ENCODE measurements around the gene TMEM63C. TPM values are rescaled to one million over a fixed set of nuclear protein-coding genes. Genes with fewer than 3 reads are reported as not detected.

TMEM63C gene
- total RNA-seq, 3 donors from 2014 or later (not counting 1 experiment from before 2014, with no cell fraction given), result 1.5 to 5.1 (median 2.1) TPM

GRCh38 chr14:77155083-77155482 is 26.5 kb upstream of the TMEM63C start:
- H3K4me3 ChIP-seq (ENCODE audit: low read length), result no peak overlapping the region
- H3K27me3 ChIP-seq (ENCODE audit: control insufficient read depth, insufficient read depth, low read length), result peaks cover 14% of the 10 kb centered on the region
- H3K36me3 Mint-ChIP-seq, result no peaks in the 10 kb centered on the region
- WGBS (ENCODE audit: insufficient coverage), result 71% methylated on average over 2 of the region's 2 CpGs
- intact Hi-C loops (cut with micrococcal nuclease), result no loop called here
- H3K4me1 ChIP-seq (ENCODE audit: control insufficient read depth, insufficient read depth, low read length), result no peaks in the 10 kb centered on the region
- no peaks in the 10 kb centered on the region for H3K4me1 Mint-ChIP-seq
- no peak for TF ChIP-seq CTCF (IDR thresholded peaks at IDR 0.05)
- H3K27ac ChIP-seq (ENCODE audit: low read length), result no peak overlapping the region
- H3K9me3 ChIP-seq (ENCODE audit: control insufficient read depth, insufficient read depth, low read length), result no peaks in the 10 kb centered on the region
- no peak overlapping the region for H3K4me3 Mint-ChIP-seq
- ATAC-seq, result no peak
- no peak for DNase-seq
- no peaks in the 10 kb centered on the region for H3K36me3 ChIP-seq (ENCODE audit: control insufficient read depth, insufficient read depth, low read length)
- no peaks in the 10 kb centered on the region for H3K9me3 Mint-ChIP-seq
- peaks cover 23 to 53% of the 10 kb centered on the region in 2 donors for H3K27me3 Mint-ChIP-seq (ENCODE audit: low read depth in 2 of 2)
- no peak overlapping the region for H3K27ac Mint-ChIP-seq

GRCh38 chr14:77157740-77158139 is 23.9 kb upstream of the TMEM63C start:
- 57% methylated on average over 11 of the region's 11 CpGs for WGBS (ENCODE audit: insufficient coverage)
- H3K9me3 ChIP-seq (ENCODE audit: control insufficient read depth, insufficient read depth, low read length), result no peaks in the 10 kb centered on the region
- no peak overlapping the region for H3K27ac ChIP-seq (ENCODE audit: low read length)
- TF ChIP-seq CTCF (IDR thresholded peaks at IDR 0.05), result no peak
- H3K4me1 Mint-ChIP-seq, result no peaks in the 10 kb centered on the region
- no peak for ATAC-seq
- H3K4me1 ChIP-seq (ENCODE audit: control insufficient read depth, insufficient read depth, low read length), result no peaks in the 10 kb centered on the region
- no peaks in the 10 kb centered on the region for H3K9me3 Mint-ChIP-seq
- H3K27me3 ChIP-seq (ENCODE audit: control insufficient read depth, insufficient read depth, low read length), result peaks cover 14% of the 10 kb centered on the region
- H3K36me3 Mint-ChIP-seq, result no peaks in the 10 kb centered on the region
- no peak overlapping the region for H3K4me3 ChIP-seq (ENCODE audit: low read length)
- intact Hi-C loops (cut with micrococcal nuclease), result no loop called here
- no peaks in the 10 kb centered on the region for H3K36me3 ChIP-seq (ENCODE audit: control insufficient read depth, insufficient read depth, low read length)
- no peak overlapping the region for H3K27ac Mint-ChIP-seq
- no peak overlapping the region for H3K4me3 Mint-ChIP-seq
- no peak for DNase-seq
- H3K27me3 Mint-ChIP-seq (ENCODE audit: low read depth in 2 of 2), result peaks cover 31 to 65% of the 10 kb centered on the region in 2 donors

- no peak overlapping the region for H3K27ac ChIP-seq (ENCODE audit: low read length)
- no peak overlapping the region for H3K4me3 ChIP-seq (ENCODE audit: low read length)
- no peak for TF ChIP-seq CTCF (IDR thresholded peaks at IDR 0.05)
- Mint-ChIP-seq H3K9me3 (no peaks in the 10 kb centered on the region), H3K36me3 (no peaks in the 10 kb centered on the region), H3K27me3 (ENCODE audit: low read depth in 2 of 2) (peaks cover 34 to 60% of the 10 kb centered on the region in 2 donors), H3K27ac (no peak overlapping the region), H3K4me3 (no peak overlapping the region), H3K4me1 (no peaks in the 10 kb centered on the region)
- peaks cover 11% of the 10 kb centered on the region for H3K27me3 ChIP-seq (ENCODE audit: control insufficient read depth, insufficient read depth, low read length)
- intact Hi-C loops (cut with micrococcal nuclease), result no loop called here
- DNase-seq (no peak), ATAC-seq (no peak)
- H3K4me1 ChIP-seq (ENCODE audit: control insufficient read depth, insufficient read depth, low read length), result no peaks in the 10 kb centered on the region
- 14% methylated on average over 15 of the region's 18 CpGs for WGBS (ENCODE audit: insufficient coverage)
- no peaks in the 10 kb centered on the region for H3K36me3 ChIP-seq (ENCODE audit: control insufficient read depth, insufficient read depth, low read length)
- H3K9me3 ChIP-seq (ENCODE audit: control insufficient read depth, insufficient read depth, low read length), result no peaks in the 10 kb centered on the region
Measured at GRCh38 chr14:77158175-77158881, 23.3 kb upstream of the TMEM63C start.

- peaks cover 33 to 55% of the 10 kb centered on the region in 2 donors for H3K27me3 Mint-ChIP-seq (ENCODE audit: low read depth in 2 of 2)
- intact Hi-C loops (cut with micrococcal nuclease), result no loop called here
Measured at GRCh38 chr14:77158882-77159255, 22.7 kb upstream of the TMEM63C start.

More at GRCh38 chr14:77158882-77159255, 22.7 kb upstream of the TMEM63C start:
- no peaks in the 10 kb centered on the region for H3K9me3 Mint-ChIP-seq
- H3K27ac Mint-ChIP-seq, result no peak overlapping the region
- H3K4me3 ChIP-seq (ENCODE audit: low read length), result no peak overlapping the region
- no peak overlapping the region for H3K4me3 Mint-ChIP-seq
- H3K36me3 ChIP-seq (ENCODE audit: control insufficient read depth, insufficient read depth, low read length), result no peaks in the 10 kb centered on the region
- H3K27me3 ChIP-seq (ENCODE audit: control insufficient read depth, insufficient read depth, low read length), result peaks cover 10% of the 10 kb centered on the region
- H3K9me3 ChIP-seq (ENCODE audit: control insufficient read depth, insufficient read depth, low read length), result no peaks in the 10 kb centered on the region
- no peaks in the 10 kb centered on the region for H3K4me1 Mint-ChIP-seq
- WGBS (ENCODE audit: insufficient coverage), result 85% methylated on average over 2 of the region's 2 CpGs
- ATAC-seq, result no peak
- no peaks in the 10 kb centered on the region for H3K36me3 Mint-ChIP-seq
- DNase-seq, result no peak
- no peaks in the 10 kb centered on the region for H3K4me1 ChIP-seq (ENCODE audit: control insufficient read depth, insufficient read depth, low read length)
- H3K27ac ChIP-seq (ENCODE audit: low read length), result no peak overlapping the region
- no peak for TF ChIP-seq CTCF (IDR thresholded peaks at IDR 0.05)

All from natural killer cell (primary cell).